ENCODE measurements around the gene HDLBP. TPM values are rescaled to one million over a fixed set of nuclear protein-coding genes. Genes with fewer than 3 reads are reported as not detected.

HDLBP gene
- polyA plus RNA-seq, 1 experiment: 707 TPM

DNA sequence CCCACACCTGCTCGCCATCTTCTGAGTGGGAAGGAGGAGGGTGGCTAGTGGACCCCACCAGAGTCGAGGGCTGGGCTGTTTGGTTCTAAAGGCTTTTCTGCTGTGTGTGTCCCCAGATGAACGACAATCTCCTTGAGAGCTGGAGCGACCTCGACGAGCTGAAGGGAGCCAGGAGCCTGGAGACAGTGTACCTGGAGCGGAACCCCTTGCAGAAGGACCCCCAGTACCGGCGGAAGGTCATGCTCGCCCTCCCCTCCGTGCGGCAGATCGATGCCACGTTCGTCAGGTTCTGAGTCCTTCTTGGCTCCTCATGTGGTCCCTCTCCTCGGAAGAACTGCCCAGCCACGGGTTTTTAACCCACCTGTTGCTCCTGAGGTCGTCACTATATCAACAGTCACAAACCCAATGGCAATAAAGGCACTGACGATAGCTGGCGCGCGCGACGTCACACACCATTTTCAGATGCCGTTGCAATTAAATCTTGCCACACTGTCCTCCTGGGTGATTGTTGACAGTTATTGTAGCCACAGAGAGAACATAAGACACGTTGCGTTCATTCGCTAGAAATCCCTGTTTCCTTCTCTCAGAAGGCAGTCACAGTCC is 132.8 kb downstream of the HDLBP start:
- Histone ChIP-seq H3K27me3 (ENCODE audit: control insufficient read depth, insufficient read depth, low read length) (no peaks in the 10 kb centered on the region), H3K4me3 (ENCODE audit: low read depth, low read length) (no peak overlapping the region), H3K9me3 (ENCODE audit: control insufficient read depth, insufficient read depth, low read length) (no peaks in the 10 kb centered on the region; the same call in 1 of the 2 replicates), H3K27ac (ENCODE audit: low read depth, low read length) (no peak overlapping the region)
- DNase-seq (ENCODE audit: low read depth, low spot score): no peak
- TF ChIP-seq, protein P1, sequence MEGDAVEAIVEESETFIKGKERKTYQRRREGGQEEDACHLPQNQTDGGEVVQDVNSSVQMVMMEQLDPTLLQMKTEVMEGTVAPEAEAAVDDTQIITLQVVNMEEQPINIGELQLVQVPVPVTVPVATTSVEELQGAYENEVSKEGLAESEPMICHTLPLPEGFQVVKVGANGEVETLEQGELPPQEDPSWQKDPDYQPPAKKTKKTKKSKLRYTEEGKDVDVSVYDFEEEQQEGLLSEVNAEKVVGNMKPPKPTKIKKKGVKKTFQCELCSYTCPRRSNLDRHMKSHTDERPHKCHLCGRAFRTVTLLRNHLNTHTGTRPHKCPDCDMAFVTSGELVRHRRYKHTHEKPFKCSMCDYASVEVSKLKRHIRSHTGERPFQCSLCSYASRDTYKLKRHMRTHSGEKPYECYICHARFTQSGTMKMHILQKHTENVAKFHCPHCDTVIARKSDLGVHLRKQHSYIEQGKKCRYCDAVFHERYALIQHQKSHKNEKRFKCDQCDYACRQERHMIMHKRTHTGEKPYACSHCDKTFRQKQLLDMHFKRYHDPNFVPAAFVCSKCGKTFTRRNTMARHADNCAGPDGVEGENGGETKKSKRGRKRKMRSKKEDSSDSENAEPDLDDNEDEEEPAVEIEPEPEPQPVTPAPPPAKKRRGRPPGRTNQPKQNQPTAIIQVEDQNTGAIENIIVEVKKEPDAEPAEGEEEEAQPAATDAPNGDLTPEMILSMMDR (IDR thresholded peaks at IDR 0.05; ENCODE audit: low read depth, low read length): no peak
- POLR2A ChIA-PET: no interaction called here
- CTCF ChIA-PET: no interaction called here

DNA sequence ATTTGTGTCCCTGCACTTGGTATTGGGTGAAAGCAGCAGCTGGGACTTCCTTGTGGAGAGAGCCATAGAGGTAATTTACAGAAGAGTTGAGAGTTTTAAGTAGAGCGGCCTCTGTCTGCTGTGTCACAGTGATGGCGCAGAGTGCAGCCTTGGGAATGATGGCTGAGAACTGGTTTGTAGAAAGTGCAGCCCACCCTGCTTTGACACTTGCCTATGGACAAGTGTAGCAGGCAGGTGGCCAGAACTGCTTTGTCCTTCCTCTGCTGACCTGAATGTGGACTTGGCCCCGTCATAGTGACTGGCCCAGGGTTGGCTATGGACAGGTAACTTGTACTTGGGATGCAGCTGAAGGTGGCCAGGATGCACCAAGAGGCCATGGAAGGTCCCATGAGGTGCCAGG is 133.3 kb downstream of the HDLBP start:
- POLR2A ChIA-PET: no interaction called here
- DNase-seq (ENCODE audit: low read depth, low spot score): no peak
- TF ChIP-seq, protein P1 (IDR thresholded peaks at IDR 0.05; ENCODE audit: low read depth, low read length): no peak
- CTCF ChIA-PET: no interaction called here
- H3K27me3 ChIP-seq (ENCODE audit: control insufficient read depth, insufficient read depth, low read length): no peaks in the 10 kb centered on the region
- H3K9me3 ChIP-seq (ENCODE audit: control insufficient read depth, insufficient read depth, low read length): no peaks in the 10 kb centered on the region; the same call in 1 of the 2 replicates
- H3K4me3 ChIP-seq (ENCODE audit: low read depth, low read length): no peak overlapping the region
- H3K27ac ChIP-seq (ENCODE audit: low read depth, low read length): no peak overlapping the region

DNA sequence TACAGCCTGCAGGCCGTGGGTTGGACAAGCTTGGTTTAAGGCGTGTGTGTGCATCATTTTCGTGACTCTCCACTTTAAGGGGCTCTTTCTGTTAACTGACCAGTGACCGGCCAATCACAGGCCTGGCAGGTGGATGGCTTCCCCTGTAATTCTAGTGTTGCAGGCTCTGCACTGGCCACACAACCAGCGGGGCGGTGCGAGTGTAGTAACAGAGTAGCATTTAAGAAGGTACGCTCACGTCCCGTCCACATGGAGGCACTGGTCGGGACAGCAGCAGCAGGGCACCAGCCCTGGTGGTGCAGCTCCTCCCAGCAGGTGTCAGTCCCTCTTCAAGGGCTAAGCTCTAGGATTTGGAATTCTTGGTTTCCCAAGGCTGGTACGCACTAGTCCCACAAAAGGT is 135.0 kb downstream of the HDLBP start:
- CTCF ChIA-PET: interaction anchor here (0.6 to 1.0 kb wide), 2 partner anchors 102 to 331 kb away, joined by 3 read pairs; no protein-coding TSS in a partner anchor

DNA sequence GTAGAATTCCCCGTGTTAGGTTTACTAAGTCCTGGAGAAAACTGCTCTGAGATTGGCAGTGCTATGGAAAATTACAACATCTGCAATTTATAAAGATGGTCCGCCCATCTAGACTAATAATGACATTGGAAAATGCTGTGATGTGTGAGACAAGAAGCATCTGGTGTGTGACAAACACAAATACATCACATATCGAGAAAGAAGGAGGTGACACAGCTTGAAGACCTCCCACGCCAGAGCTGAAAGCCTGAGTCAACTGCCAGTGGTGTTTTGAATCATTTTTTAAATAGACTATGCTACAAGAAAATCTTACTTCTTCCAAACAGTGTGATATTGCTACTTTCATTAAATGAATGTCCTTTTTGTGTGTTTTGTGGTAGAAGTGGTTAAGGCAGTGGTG is 135.6 kb downstream of the HDLBP start:
- ChIA-PET CTCF (interaction anchor here (1.0 kb wide), 1 partner anchor 331 kb away, joined by 3 read pairs; no protein-coding TSS in a partner anchor), POLR2A (no interaction called here)
- Histone ChIP-seq H3K9me3 (ENCODE audit: control insufficient read depth, insufficient read depth, low read length) (no peaks in the 10 kb centered on the region; the same call in 1 of the 2 replicates), H3K27ac (ENCODE audit: low read depth, low read length) (no peak overlapping the region), H3K4me3 (ENCODE audit: low read depth, low read length) (no peak overlapping the region), H3K27me3 (ENCODE audit: control insufficient read depth, insufficient read depth, low read length) (no peaks in the 10 kb centered on the region)
- TF ChIP-seq, protein P1 (IDR thresholded peaks at IDR 0.05; ENCODE audit: low read depth, low read length): no peak
- no peak for DNase-seq (ENCODE audit: low read depth, low spot score)

More for the DNA sequence above, 135.0 kb downstream of the HDLBP start:
- Histone ChIP-seq H3K27me3 (ENCODE audit: control insufficient read depth, insufficient read depth, low read length) (no peaks in the 10 kb centered on the region), H3K27ac (ENCODE audit: low read depth, low read length) (no peak overlapping the region), H3K4me3 (ENCODE audit: low read depth, low read length) (no peak overlapping the region), H3K9me3 (ENCODE audit: control insufficient read depth, insufficient read depth, low read length) (no peaks in the 10 kb centered on the region; the same call in 1 of the 2 replicates)
- POLR2A ChIA-PET: no interaction called here
- no peak for DNase-seq (ENCODE audit: low read depth, low spot score)
- TF ChIP-seq, protein P1 (IDR thresholded peaks at IDR 0.05; ENCODE audit: low read depth, low read length): no peak

DNA sequence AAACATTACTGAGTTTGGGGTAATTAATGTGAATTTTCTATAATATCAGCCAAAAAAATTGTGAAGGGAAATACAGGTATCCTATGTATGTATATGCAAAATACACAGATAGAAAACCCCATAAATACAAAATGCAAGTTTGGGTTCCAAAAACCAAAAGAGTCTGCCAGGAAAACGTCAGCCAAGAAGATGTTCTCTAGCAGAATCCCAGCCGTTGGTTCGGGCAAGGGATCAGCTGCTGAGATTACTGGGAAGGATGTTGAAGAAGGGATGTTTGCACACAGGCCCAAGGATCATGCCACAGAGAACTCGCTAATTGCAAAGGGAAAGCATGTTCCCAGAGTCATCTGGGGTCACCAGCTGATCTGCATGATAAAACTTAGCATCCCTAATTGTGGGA is 136.5 kb downstream of the HDLBP start:
- H3K27me3 ChIP-seq (ENCODE audit: control insufficient read depth, insufficient read depth, low read length): no peaks in the 10 kb centered on the region
- no peak overlapping the region for H3K4me3 ChIP-seq (ENCODE audit: low read depth, low read length)
- CTCF ChIA-PET: no interaction called here
- POLR2A ChIA-PET: no interaction called here
- DNase-seq (ENCODE audit: low read depth, low spot score): no peak
- H3K9me3 ChIP-seq (ENCODE audit: control insufficient read depth, insufficient read depth, low read length): no peaks in the 10 kb centered on the region; the same call in 1 of the 2 replicates
- TF ChIP-seq, protein P1 (IDR thresholded peaks at IDR 0.05; ENCODE audit: low read depth, low read length): no peak
- H3K27ac ChIP-seq (ENCODE audit: low read depth, low read length): no peak overlapping the region

Measured in AG04450 (cell line).